Neural cell (in vitro differentiated cells): ENCODE results near the gene COL4A1.

Experiments
- EP300 ChIP-seq: fragments of 450-650 bp; conservative IDR thresholded peaks from 2 replicates; pipeline ENCODE4 v1.6.1; 2014; ENCODE audit warnings: antibody characterized with exemption, mild to moderate bottlenecking, moderate library complexity; ENCODE audit not compliant: poor library complexity, severe bottlenecking
- EZH2 ChIP-seq: fragments of 200-600, 300-800 bp; shearing (Covaris generic), sonication (generic); IDR thresholded peaks from 2 replicates; pipeline ENCODE4 v1.6.1; 2014; ENCODE audit warnings: antibody characterized with exemption, low read length, borderline replicate concordance, mild to moderate bottlenecking; ENCODE audit not compliant: insufficient read depth, poor library complexity, severe bottlenecking
- MXI1 ChIP-seq: fragments of 450-650 bp; conservative IDR thresholded peaks from 2 replicates; pipeline ENCODE4 v1.6.1; 2014; ENCODE audit warnings: antibody characterized with exemption, mild to moderate bottlenecking; ENCODE audit not compliant: poor library complexity, severe bottlenecking
- POLR2AphosphoS5 ChIP-seq: IDR thresholded peaks from 2 replicates; pipeline ENCODE4 v1.6.1; 2012
- RAD21 ChIP-seq: fragments of 450-650 bp; conservative IDR thresholded peaks from 2 replicates; pipeline ENCODE4 v1.6.1; 2014; ENCODE audit warnings: antibody characterized with exemption, mild to moderate bottlenecking, moderate library complexity
- SMC3 ChIP-seq: fragments of 450-650 bp; conservative IDR thresholded peaks from 2 replicates; pipeline ENCODE4 v1.6.1; 2014; ENCODE audit warnings: antibody characterized with exemption, mild to moderate bottlenecking, moderate library complexity; ENCODE audit not compliant: poor library complexity
- TAF1 ChIP-seq: IDR thresholded peaks from 2 replicates; pipeline ENCODE4 v1.6.1; 2012; ENCODE audit warnings: low read depth
- TF ChIP-seq, protein P1 (sequence below): fragments of 450-650 bp; IDR thresholded peaks from 2 replicates; pipeline ENCODE4 v1.5.1; 2014; ENCODE audit warnings: antibody characterized with exemption, mild to moderate bottlenecking, moderate library complexity; ENCODE audit not compliant: poor library complexity, severe bottlenecking
- TF ChIP-seq, protein P2 (sequence below): IDR thresholded peaks from 2 replicates; pipeline ENCODE4 v1.6.1; 2012; ENCODE audit warnings: borderline replicate concordance

DNA sequence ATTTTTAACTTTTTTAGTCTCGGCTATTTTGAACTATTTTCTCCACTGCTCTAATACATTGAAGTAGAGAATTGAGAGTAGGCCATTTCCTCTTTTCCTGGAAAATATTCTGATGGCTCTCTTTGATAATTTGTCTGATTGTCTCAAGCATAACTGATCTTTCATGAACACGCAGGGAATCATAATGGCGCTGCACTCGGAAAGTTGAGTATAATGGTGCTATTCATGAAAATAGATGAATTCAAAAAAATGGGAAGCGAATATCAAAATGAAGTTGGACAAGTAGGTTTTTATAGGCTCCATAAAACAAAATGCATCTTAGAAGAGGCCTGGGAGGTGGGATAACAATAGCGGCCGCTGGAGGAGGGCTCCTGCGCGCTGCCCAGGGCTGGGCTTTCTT lies 29.2 kb upstream of the COL4A1 start:
- TF ChIP-seq, protein P1, sequence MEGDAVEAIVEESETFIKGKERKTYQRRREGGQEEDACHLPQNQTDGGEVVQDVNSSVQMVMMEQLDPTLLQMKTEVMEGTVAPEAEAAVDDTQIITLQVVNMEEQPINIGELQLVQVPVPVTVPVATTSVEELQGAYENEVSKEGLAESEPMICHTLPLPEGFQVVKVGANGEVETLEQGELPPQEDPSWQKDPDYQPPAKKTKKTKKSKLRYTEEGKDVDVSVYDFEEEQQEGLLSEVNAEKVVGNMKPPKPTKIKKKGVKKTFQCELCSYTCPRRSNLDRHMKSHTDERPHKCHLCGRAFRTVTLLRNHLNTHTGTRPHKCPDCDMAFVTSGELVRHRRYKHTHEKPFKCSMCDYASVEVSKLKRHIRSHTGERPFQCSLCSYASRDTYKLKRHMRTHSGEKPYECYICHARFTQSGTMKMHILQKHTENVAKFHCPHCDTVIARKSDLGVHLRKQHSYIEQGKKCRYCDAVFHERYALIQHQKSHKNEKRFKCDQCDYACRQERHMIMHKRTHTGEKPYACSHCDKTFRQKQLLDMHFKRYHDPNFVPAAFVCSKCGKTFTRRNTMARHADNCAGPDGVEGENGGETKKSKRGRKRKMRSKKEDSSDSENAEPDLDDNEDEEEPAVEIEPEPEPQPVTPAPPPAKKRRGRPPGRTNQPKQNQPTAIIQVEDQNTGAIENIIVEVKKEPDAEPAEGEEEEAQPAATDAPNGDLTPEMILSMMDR: no peak
- TF ChIP-seq SMC3 (no peak), RAD21 (no peak), POLR2AphosphoS5 (no peak), TAF1 (no peak), EZH2 (no peak), EP300 (no peak), MXI1 (no peak)
- TF ChIP-seq, protein P2, sequence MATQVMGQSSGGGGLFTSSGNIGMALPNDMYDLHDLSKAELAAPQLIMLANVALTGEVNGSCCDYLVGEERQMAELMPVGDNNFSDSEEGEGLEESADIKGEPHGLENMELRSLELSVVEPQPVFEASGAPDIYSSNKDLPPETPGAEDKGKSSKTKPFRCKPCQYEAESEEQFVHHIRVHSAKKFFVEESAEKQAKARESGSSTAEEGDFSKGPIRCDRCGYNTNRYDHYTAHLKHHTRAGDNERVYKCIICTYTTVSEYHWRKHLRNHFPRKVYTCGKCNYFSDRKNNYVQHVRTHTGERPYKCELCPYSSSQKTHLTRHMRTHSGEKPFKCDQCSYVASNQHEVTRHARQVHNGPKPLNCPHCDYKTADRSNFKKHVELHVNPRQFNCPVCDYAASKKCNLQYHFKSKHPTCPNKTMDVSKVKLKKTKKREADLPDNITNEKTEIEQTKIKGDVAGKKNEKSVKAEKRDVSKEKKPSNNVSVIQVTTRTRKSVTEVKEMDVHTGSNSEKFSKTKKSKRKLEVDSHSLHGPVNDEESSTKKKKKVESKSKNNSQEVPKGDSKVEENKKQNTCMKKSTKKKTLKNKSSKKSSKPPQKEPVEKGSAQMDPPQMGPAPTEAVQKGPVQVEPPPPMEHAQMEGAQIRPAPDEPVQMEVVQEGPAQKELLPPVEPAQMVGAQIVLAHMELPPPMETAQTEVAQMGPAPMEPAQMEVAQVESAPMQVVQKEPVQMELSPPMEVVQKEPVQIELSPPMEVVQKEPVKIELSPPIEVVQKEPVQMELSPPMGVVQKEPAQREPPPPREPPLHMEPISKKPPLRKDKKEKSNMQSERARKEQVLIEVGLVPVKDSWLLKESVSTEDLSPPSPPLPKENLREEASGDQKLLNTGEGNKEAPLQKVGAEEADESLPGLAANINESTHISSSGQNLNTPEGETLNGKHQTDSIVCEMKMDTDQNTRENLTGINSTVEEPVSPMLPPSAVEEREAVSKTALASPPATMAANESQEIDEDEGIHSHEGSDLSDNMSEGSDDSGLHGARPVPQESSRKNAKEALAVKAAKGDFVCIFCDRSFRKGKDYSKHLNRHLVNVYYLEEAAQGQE: no peak
